Heart left ventricle (tissue), 16 donors: ENCODE data around the gene TRIM41. TPM values are rescaled to one million over a fixed set of nuclear protein-coding genes. Genes with fewer than 3 reads are reported as not detected.
A peak's percentile ranks its signal among the peaks of the same experiment; 100 is the strongest.
"Not testable (repeated sequence)": the region's sequence is repeated elsewhere in the genome, so short reads cannot be mapped to it uniquely, and the experiment has no call there.

Source experiments
- ATAC-seq, 4 donors: fragments of 200-7000 bp; cut with Tn5 transposase; one replicate each; pipeline ENCODE4 v1.9.1; 2020 to 2022; ENCODE audit warnings: moderate library complexity in 4 of 4, mild to moderate bottlenecking in 3 of 4, moderate number of reproducible peaks in 1 of 4
- DNase-seq, 5 donors: peaks; one replicate each; pipeline ENCODE4 v3.0.0-alpha.2; 2020
- H3K27ac ChIP-seq, 12 donors: fragments of 200-600 bp; sonication (generic) in 4 of 12; one replicate each; pipeline versions ENCODE4 v1.5.0 to v1.8.0; 2016 to 2022; ENCODE audit warnings: mild to moderate bottlenecking in 2 of 12
- H3K27me3 ChIP-seq, 9 donors: fragments of 200-600 bp; sonication (generic) in 2 of 9; one replicate each; pipeline versions ENCODE4 v1.5.1 to v1.8.0; 2016 to 2022; ENCODE audit warnings: mild to moderate bottlenecking in 3 of 9
- H3K36me3 ChIP-seq, 9 donors: fragments of 200-600 bp; sonication (generic) in 2 of 9; one replicate each; pipeline versions ENCODE4 v1.5.0 to v1.8.0; 2018 to 2022; ENCODE audit warnings: mild to moderate bottlenecking in 2 of 9
- H3K4me1 ChIP-seq, 12 donors: fragments of 200-600 bp; sonication (generic) in 4 of 12; one replicate each; pipeline versions ENCODE4 v1.5.0 to v1.8.0; 2016 to 2022; ENCODE audit warnings: mild to moderate bottlenecking in 3 of 12
- H3K4me3 ChIP-seq, 12 donors: fragments of 200-600 bp; sonication (generic) in 4 of 12; one replicate each; pipeline versions ENCODE4 v1.5.0 to v1.8.0; 2017 to 2022; ENCODE audit warnings: mild to moderate bottlenecking in 9 of 12, moderate library complexity in 4 of 12
- H3K9me3 ChIP-seq, 12 donors: fragments of 200-600 bp; sonication (generic) in 4 of 12; one replicate each; pipeline versions ENCODE4 v1.5.0 to v1.8.0; 2016 to 2022; ENCODE audit warnings: mild to moderate bottlenecking in 1 of 12
- POLR2A ChIP-seq, 2 donors: fragments of 450-650 bp; IDR thresholded peaks; one replicate each; pipeline ENCODE4 v1.6.1; 2017; ENCODE audit warnings: antibody characterized with exemption in 2 of 2, mild to moderate bottlenecking in 2 of 2, moderate library complexity in 2 of 2
- WGBS, 4 donors: extraction: QIAGEN DNeasy Blood & Tissue Kit in 2 of 4; methylation state at CpG; one replicate each; pipeline versions ENCODE4 v1.1.5 to v1.1.7; 2013 to 2018; 5-methylcytosine and 5-hydroxymethylcytosine counted together
- intact Hi-C, 10 donors: fragments of 100-400 bp; cut with DNase I; formaldehyde crosslinking; loops; one replicate each; pipeline versions ENCODE4 v1.11.1 to v1.14.2; 2022
- polyA plus RNA-seq, 2 donors: library from polyadenylated mRNA; stranded (reverse); fragments of 200-250 nt; gene quantifications; one replicate each; pipeline ENCODE4 v1.2.3, GENCODE V29; 2013
- total RNA-seq, 9 donors: library from RNA; depleted of rRNA in 2 of 9; stranded (reverse); fragments of >200 nt in 2 of 9; fragmentation: NEBNext Ultra II Directional in 3 of 9; extraction: Animal tissue kit (Norgen Biotek cat#: 25700) in 3 of 9; gene quantifications; one replicate each; pipeline versions ENCODE4 v1.1.0 to v1.2.4, GENCODE V29; 2016 to 2023
- TF ChIP-seq, protein P1 (sequence below), 12 donors: fragments of 200-600 bp; sonication (generic) in 4 of 12; IDR thresholded peaks; one replicate each; pipeline versions ENCODE4 v1.5.0 to v1.8.0; 2018 to 2022; ENCODE audit warnings: antibody characterized with exemption in 12 of 12, mild to moderate bottlenecking in 5 of 12
- donor health status: ischemic (EF 13 %, LVEDD 7.1; RV severe dilation, severe dysfunction).
- donor health status: healthy with polysubstance abuse.
- donor health status: DM: no; HTN: yes; CAD: no.
- donor health status: DM: no; HTN: no; CAD: no.
- donor health status: ischemic (EF 25% LVEDD 6.9; RV normal size, moderate dysfunction).
- donor health status: ischemic (EF 25% LVEDD 5.7; RV mildly dilated, moderate dysfunction).
- donor health status: healthy.
- donor health status: DM: yes; HTN: yes; CAD: no.
- donor health status: ischemic (EF 35%, LVEDD 5.7; RV mildly dilated, moderate dysfunction).
- donor health status: nonischemic (EF 11% LVEDD 7.7; RV severe dilation, severe dysfunction).
- donor health status: DM: yes; HTN: yes; CAD: no.
- donor health status: PGD.
- donor health status: ischemic (EF 29% LVEDD 5.4; RV normal size, mild dysfunction).
- donor health status: nonischemic (EF 23%, LVEDD 6.1; RV moderate dilation, normal function).

Gene TRIM41
- total and polyA plus RNA-seq, 11 donors = 12.3 to 27.3 (median 22.4) TPM

- Histone ChIP-seq H3K27ac (peak overlapping the region in 7 of 12 donors; percentile 76 to 90 (median 82)), H3K4me3 (peak overlapping the region in 9 of 12 donors; percentile 61 to 77 (median 71)), H3K4me1 (peaks cover 4 to 49% (median 24%) of the 10 kb centered on the region in 12 donors), H3K9me3 (no peaks in the 10 kb centered on the region), H3K36me3 (no peaks in the 10 kb centered on the region), H3K27me3 (peaks cover 0 to 3% (median 0%) of the 10 kb centered on the region in 9 donors)
- 41 to 52% (median 47%) methylated on average over 3 of the region's 3 CpGs for whole genome bisulfite sequencing, 4 donors
- ATAC-seq (no peak), DNase-seq (no peak)
- intact Hi-C loops = loop anchor here in 7 of 10 donors (1.0 to 5.0 kb wide), 6 partner anchors 10 to 34 kb away; partner anchors contain the start of genes TRIM41 (in 3 of the 7) and RACK1 (in 1 of the 7)
- no peak for TF ChIP-seq POLR2A (IDR thresholded peaks at IDR 0.05)
- TF ChIP-seq, protein P1, sequence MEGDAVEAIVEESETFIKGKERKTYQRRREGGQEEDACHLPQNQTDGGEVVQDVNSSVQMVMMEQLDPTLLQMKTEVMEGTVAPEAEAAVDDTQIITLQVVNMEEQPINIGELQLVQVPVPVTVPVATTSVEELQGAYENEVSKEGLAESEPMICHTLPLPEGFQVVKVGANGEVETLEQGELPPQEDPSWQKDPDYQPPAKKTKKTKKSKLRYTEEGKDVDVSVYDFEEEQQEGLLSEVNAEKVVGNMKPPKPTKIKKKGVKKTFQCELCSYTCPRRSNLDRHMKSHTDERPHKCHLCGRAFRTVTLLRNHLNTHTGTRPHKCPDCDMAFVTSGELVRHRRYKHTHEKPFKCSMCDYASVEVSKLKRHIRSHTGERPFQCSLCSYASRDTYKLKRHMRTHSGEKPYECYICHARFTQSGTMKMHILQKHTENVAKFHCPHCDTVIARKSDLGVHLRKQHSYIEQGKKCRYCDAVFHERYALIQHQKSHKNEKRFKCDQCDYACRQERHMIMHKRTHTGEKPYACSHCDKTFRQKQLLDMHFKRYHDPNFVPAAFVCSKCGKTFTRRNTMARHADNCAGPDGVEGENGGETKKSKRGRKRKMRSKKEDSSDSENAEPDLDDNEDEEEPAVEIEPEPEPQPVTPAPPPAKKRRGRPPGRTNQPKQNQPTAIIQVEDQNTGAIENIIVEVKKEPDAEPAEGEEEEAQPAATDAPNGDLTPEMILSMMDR (IDR thresholded peaks at IDR 0.05) = no peak
These were observed 15.2 kb upstream of the TRIM41 start for GRCh38 chr5:181207960-181208253.

DNA sequence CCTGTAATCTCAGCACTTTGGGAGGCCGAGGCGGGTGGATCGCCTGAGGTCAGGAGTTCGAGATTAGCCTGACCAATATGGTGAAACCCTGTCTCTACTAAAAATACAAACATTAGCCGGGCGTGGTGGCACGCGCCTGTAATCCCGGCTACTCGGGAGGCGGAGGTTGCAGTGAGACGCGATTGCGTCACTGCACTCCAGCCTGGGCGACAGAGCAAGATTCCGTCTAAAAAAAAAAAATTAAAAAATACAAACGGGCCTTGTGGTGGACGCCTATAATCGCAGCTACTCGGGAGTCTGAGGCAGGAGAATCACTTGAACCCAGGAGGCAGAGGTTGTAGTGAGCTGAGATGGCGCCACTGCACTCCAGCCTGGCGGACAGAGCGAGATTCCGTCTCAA lies 14.1 kb upstream of the TRIM41 start:
- not testable (repeated sequence) for H3K4me3 ChIP-seq, H3K36me3 ChIP-seq, H3K27ac ChIP-seq, H3K9me3 ChIP-seq, ATAC-seq, DNase-seq, H3K27me3 ChIP-seq
- intact Hi-C loops = loop anchor here in 1 of 10 donors (5.0 kb wide), 1 partner anchor 33 kb away; the partner anchor contains the start of gene RACK1
- WGBS, 4 donors = 86 to 91% (median 89%) methylated on average over 24 of the region's 24 CpGs
- peaks cover 4 to 43% (median 23%) of the 10 kb centered on the region in 12 donors for H3K4me1 ChIP-seq

- peaks cover 4 to 34% (median 22%) of the 10 kb centered on the region in 12 donors for H3K4me1 ChIP-seq
- DNase-seq, intact Hi-C loops, H3K9me3 ChIP-seq, H3K36me3 ChIP-seq, H3K27ac ChIP-seq, H3K27me3 ChIP-seq, H3K4me3 ChIP-seq, ATAC-seq: not testable (repeated sequence)
- WGBS, 4 donors = 81 to 90% (median 86%) methylated on average over 11 of the region's 11 CpGs
These were observed 12.9 kb upstream of the TRIM41 start for GRCh38 chr5:181210148-181210547.

DNA sequence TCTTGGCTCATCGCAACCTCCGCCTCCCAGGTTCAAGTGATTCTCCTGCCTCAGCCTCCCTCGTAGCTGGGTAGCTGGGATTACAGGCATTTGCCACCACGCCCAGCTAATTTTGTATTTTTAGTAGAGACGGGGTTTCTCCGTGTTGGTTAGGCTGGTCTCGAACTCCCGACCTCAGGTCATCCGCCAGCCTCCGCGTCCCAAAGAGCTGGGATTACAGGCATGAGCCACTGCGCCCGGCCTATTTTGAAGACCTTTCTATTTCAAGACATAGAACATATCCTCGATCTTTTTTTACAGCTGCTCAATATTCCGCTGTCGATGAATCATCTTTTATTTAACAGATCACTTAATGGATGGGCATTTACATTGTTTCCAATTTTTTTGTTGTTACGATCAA lies 12.4 kb upstream of the TRIM41 start:
- intact Hi-C loops, H3K36me3 ChIP-seq, H3K4me3 ChIP-seq, H3K27me3 ChIP-seq, DNase-seq, H3K9me3 ChIP-seq, ATAC-seq, H3K27ac ChIP-seq: not testable (repeated sequence)
- WGBS, 4 donors = 76 to 86% (median 84%) methylated on average over 17 of the region's 17 CpGs
- H3K4me1 ChIP-seq = peaks cover 4 to 29% (median 21%) of the 10 kb centered on the region in 12 donors

DNA sequence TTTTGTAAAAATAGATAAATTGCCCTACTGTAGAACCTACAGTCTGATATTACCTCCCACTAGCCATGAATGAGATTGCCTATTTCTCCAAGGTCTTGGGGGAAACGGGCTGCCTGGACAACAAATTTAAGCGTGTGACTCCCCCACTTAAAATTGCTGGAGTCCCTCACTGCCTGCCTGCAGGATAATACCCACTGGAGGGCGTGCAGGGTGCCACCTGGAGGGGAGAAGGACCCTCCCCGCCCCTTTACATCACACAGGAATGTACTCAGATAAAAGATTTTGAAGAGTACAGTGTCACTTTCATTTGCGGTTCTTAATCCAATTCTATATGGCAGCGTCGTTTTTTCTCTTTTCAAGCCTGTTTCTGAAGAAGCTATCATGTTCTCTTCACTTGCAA lies 11.9 kb upstream of the TRIM41 start:
- DNase-seq (no peak), ATAC-seq (no peak)
- TF ChIP-seq, protein P1 (IDR thresholded peaks at IDR 0.05) = no peak
- TF ChIP-seq POLR2A (IDR thresholded peaks at IDR 0.05) = no peak
- peak overlapping the region in 1 of 12 donors; percentile 25 for H3K27ac ChIP-seq
- H3K4me3 ChIP-seq = no peak overlapping the region
- H3K27me3 ChIP-seq = no peaks in the 10 kb centered on the region
- no peaks in the 10 kb centered on the region for H3K9me3 ChIP-seq
- intact Hi-C loops = no loop called here
- no peaks in the 10 kb centered on the region for H3K36me3 ChIP-seq
- peaks cover under 1 to 28% (median 16%) of the 10 kb centered on the region in 12 donors for H3K4me1 ChIP-seq
- WGBS, 4 donors = 42 to 50% (median 46%) methylated on average over 7 of the region's 7 CpGs

DNA sequence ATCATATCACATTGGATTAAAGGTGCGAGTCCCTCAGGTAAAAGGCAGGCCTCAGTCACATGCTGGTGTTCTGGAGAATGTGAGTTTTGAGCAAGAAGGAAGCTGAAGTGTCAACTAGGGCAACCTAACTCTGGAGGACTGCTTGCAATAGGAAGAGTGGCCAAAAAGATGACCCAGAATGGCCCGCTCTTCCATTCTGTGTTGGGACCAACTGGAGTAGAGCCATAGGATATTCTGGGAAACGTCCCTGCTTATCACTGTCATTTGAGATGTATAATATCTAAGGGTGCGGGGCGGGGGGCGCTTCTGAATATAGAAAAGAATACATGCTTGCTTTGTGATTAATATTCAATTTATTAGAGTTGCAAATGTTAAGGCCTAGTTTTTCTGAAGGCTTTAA lies 11.0 kb upstream of the TRIM41 start:
- H3K36me3 ChIP-seq = no peaks in the 10 kb centered on the region
- no peaks in the 10 kb centered on the region for H3K9me3 ChIP-seq
- no peak overlapping the region for H3K4me3 ChIP-seq
- H3K27ac ChIP-seq = peak overlapping the region in 8 of 12 donors; percentile 36 to 74 (median 52)
- no peak for DNase-seq
- TF ChIP-seq, protein P1 (IDR thresholded peaks at IDR 0.05) = no peak
- TF ChIP-seq POLR2A (IDR thresholded peaks at IDR 0.05) = no peak
- WGBS, 4 donors = 50 to 66% (median 60%) methylated on average over 6 of the region's 6 CpGs
- H3K4me1 ChIP-seq = peaks cover 0 to 29% (median 15%) of the 10 kb centered on the region in 12 donors
- ATAC-seq = peak; percentile 27 to 60 (median 44)
- no peaks in the 10 kb centered on the region for H3K27me3 ChIP-seq
- intact Hi-C loops = no loop called here
